Upper lobe of right lung (tissue), 1 donor: ENCODE data around the gene SH3GL3. TPM values are rescaled to one million over a fixed set of nuclear protein-coding genes. Genes with fewer than 3 reads are reported as not detected.

ENCODE experiments used
- ATAC-seq: fragments of 200-7000 bp; cut with Tn5 transposase; one replicate; pipeline ENCODE4 v1.9.1; 2020; ENCODE audit warnings: mild to moderate bottlenecking, moderate library complexity
- DNase-seq: peaks from one replicate; pipeline ENCODE4 v3.0.0-alpha.2; 2020
- H3K27ac ChIP-seq: fragments of 200-600 bp; one replicate; pipeline ENCODE4 v1.8.0; 2022
- H3K27me3 ChIP-seq: fragments of 200-600 bp; one replicate; pipeline ENCODE4 v1.8.0; 2022; ENCODE audit warnings: mild to moderate bottlenecking
- H3K36me3 ChIP-seq: fragments of 200-600 bp; one replicate; pipeline ENCODE4 v1.8.0; 2022
- H3K4me1 ChIP-seq: fragments of 200-600 bp; one replicate; pipeline ENCODE4 v1.8.0; 2022
- H3K4me3 ChIP-seq: fragments of 200-600 bp; one replicate; pipeline ENCODE4 v1.8.0; 2022; ENCODE audit warnings: mild to moderate bottlenecking
- H3K9me3 ChIP-seq: fragments of 200-600 bp; one replicate; pipeline ENCODE4 v1.8.0; 2022
- CTCF ChIP-seq: fragments of 200-600 bp; IDR thresholded peaks from one replicate; pipeline ENCODE4 v1.8.0; 2022; ENCODE audit warnings: antibody characterized with exemption
- intact Hi-C: fragments of 100-400 bp; cut with DNase I; formaldehyde crosslinking; loops from one replicate; pipeline ENCODE4 v1.11.0; 2022
- total RNA-seq: library from RNA; stranded (reverse); fragmentation: NEBNext Ultra II Directional; extraction: Animal tissue kit (Norgen Biotek cat#: 25700); gene quantifications from one replicate; pipeline ENCODE4 v1.2.1, GENCODE V29; 2021
- donor health status: DM: no; HTN: yes; CAD: no; lungs with severe emphysema.

The SH3GL3 gene
- total RNA-seq, 1 donor from 2014 or later: 3.4 TPM

GRCh38 chr15:83510001-83510400 is 62.9 kb downstream of the SH3GL3 start:
- intact Hi-C loops: no loop called here
- Histone ChIP-seq H3K36me3 (no peaks in the 10 kb centered on the region), H3K27me3 (no peaks in the 10 kb centered on the region), H3K4me3 (no peak overlapping the region), H3K4me1 (no peaks in the 10 kb centered on the region), H3K9me3 (no peaks in the 10 kb centered on the region), H3K27ac (no peak overlapping the region)
- no peak for DNase-seq
- ATAC-seq: no peak
- TF ChIP-seq CTCF: no peak

GRCh38 chr15:83512459-83512858 is 65.3 kb downstream of the SH3GL3 start:
- Histone ChIP-seq H3K9me3 (no peaks in the 10 kb centered on the region), H3K27me3 (no peaks in the 10 kb centered on the region), H3K36me3 (no peaks in the 10 kb centered on the region), H3K4me1 (no peaks in the 10 kb centered on the region), H3K4me3 (no peak overlapping the region), H3K27ac (no peak overlapping the region)
- intact Hi-C loops: no loop called here
- TF ChIP-seq CTCF: no peak
- no peak for DNase-seq
- peak; percentile 53 for ATAC-seq

GRCh38 chr15:83514584-83514983 is 67.4 kb downstream of the SH3GL3 start:
- Histone ChIP-seq H3K4me3 (no peak overlapping the region), H3K4me1 (no peaks in the 10 kb centered on the region), H3K27me3 (no peaks in the 10 kb centered on the region), H3K27ac (no peak overlapping the region), H3K9me3 (no peaks in the 10 kb centered on the region), H3K36me3 (no peaks in the 10 kb centered on the region)
- intact Hi-C loops: no loop called here
- DNase-seq (no peak), ATAC-seq (no peak)
- TF ChIP-seq CTCF: no peak

- intact Hi-C loops: no loop called here
- ATAC-seq (no peak), DNase-seq (no peak)
- Histone ChIP-seq H3K9me3 (no peaks in the 10 kb centered on the region), H3K4me3 (no peak overlapping the region), H3K27me3 (no peaks in the 10 kb centered on the region), H3K27ac (no peak overlapping the region), H3K36me3 (no peaks in the 10 kb centered on the region), H3K4me1 (no peaks in the 10 kb centered on the region)
- TF ChIP-seq CTCF: no peak
Observed at GRCh38 chr15:83515164-83515563, 68.0 kb downstream of the SH3GL3 start.

DNA sequence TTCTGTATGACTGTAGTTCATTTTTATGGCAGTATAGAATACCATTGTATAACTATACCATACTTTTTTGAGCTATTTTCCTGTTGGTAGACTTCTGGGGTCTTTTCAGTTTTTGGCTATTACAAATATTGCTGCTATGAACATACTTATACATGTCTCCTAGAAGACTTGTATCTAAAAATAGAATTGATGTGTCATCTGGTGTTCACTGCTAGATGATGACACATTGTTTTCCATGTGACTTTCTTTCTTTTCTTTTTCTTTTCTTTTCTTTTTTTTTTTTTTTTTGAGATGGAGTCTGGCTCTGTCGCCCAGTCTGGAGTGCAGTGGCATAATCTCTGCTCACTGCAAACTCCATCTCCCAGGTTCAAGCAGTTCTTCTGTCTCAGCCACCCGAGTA is 69.8 kb downstream of the SH3GL3 start:
- intact Hi-C loops: no loop called here
- ATAC-seq (no peak), DNase-seq (no peak)
- Histone ChIP-seq H3K9me3 (no peaks in the 10 kb centered on the region), H3K36me3 (no peaks in the 10 kb centered on the region), H3K27me3 (no peaks in the 10 kb centered on the region), H3K27ac (no peak overlapping the region), H3K4me1 (no peaks in the 10 kb centered on the region), H3K4me3 (no peak overlapping the region)
- TF ChIP-seq CTCF: no peak

- no peaks in the 10 kb centered on the region for H3K27me3 ChIP-seq
- no peaks in the 10 kb centered on the region for H3K4me1 ChIP-seq
- H3K9me3 ChIP-seq: peaks cover 5% of the 10 kb centered on the region
- H3K27ac ChIP-seq: no peak overlapping the region
- H3K36me3 ChIP-seq: no peaks in the 10 kb centered on the region
- no peak for DNase-seq
- ATAC-seq: no peak
- TF ChIP-seq CTCF: no peak
- intact Hi-C loops: no loop called here
- H3K4me3 ChIP-seq: no peak overlapping the region
Observed at GRCh38 chr15:83526319-83526718, 79.2 kb downstream of the SH3GL3 start.
